ENCODE results near the gene MCC.

Gene MCC

GRCh38 chr5:112978836-112979235 lies 509.4 kb downstream of the MCC start:
- Mint-ChIP-seq H3K4me1 (peaks cover 36% of the 10 kb centered on the region), H3K27ac (peak overlapping the region; percentile 91), H3K9me3 (no peaks in the 10 kb centered on the region), H3K4me3 (peak overlapping the region; percentile 3), H3K27me3 (no peaks in the 10 kb centered on the region), H3K36me3 (peaks cover 17% of the 10 kb centered on the region)
- DNase-seq (ENCODE audit: low spot score in 2 of 2), result no peak
- no peak for ATAC-seq (ENCODE audit: low read depth)

- ATAC-seq (ENCODE audit: low read depth) (no peak), DNase-seq (ENCODE audit: low spot score in 2 of 2) (no peak)
- H3K4me1 Mint-ChIP-seq, result peaks cover 31% of the 10 kb centered on the region
- no peaks in the 10 kb centered on the region for H3K27me3 Mint-ChIP-seq
- peak overlapping the region; percentile 91 for H3K27ac Mint-ChIP-seq
- H3K36me3 Mint-ChIP-seq, result peaks cover 8% of the 10 kb centered on the region
- H3K9me3 Mint-ChIP-seq, result no peaks in the 10 kb centered on the region
- H3K4me3 Mint-ChIP-seq, result peak overlapping the region; percentile 96
These were observed 510.8 kb downstream of the MCC start for GRCh38 chr5:112977440-112977861.

GRCh38 chr5:112976432-112977309 lies 511.6 kb downstream of the MCC start, which contains the start of gene DCP2:
DCP2 (plus strand) TSS chr5:112976798; CDS start chr5:112976934, 136 bp downstream.
- Mint-ChIP-seq H3K27ac (peak within 1 kb of the TSS; percentile 91), H3K9me3 (no peaks in the 10 kb centered on the region), H3K27me3 (no peaks in the 10 kb centered on the region), H3K4me1 (peaks cover 27% of the 10 kb centered on the region), H3K36me3 (peaks cover 4% of the 10 kb centered on the region), H3K4me3 (peak within 1 kb of the TSS; percentile 96)
- ATAC-seq (ENCODE audit: low read depth), result peak; percentile 96
- DNase-seq (ENCODE audit: low spot score in 2 of 2), result peak; percentile 87 to 96

- Mint-ChIP-seq H3K27me3 (no peaks in the 10 kb centered on the region), H3K27ac (peak overlapping the region; percentile 91), H3K4me1 (peaks cover 26% of the 10 kb centered on the region), H3K4me3 (peak overlapping the region; percentile 96), H3K9me3 (no peaks in the 10 kb centered on the region), H3K36me3 (peaks cover 3% of the 10 kb centered on the region)
- ATAC-seq (ENCODE audit: low read depth), result peak; percentile 7
- DNase-seq (ENCODE audit: low spot score in 2 of 2), result no peak
These were observed 512.4 kb downstream of the MCC start for GRCh38 chr5:112975721-112976431.

- Mint-ChIP-seq H3K9me3 (no peaks in the 10 kb centered on the region), H3K4me3 (no peak overlapping the region), H3K27ac (no peak overlapping the region), H3K27me3 (no peaks in the 10 kb centered on the region), H3K36me3 (peaks cover 2% of the 10 kb centered on the region), H3K4me1 (peaks cover 24% of the 10 kb centered on the region)
- ATAC-seq (ENCODE audit: low read depth), result no peak
- DNase-seq (ENCODE audit: low spot score in 2 of 2), result no peak
These were observed 513.4 kb downstream of the MCC start for GRCh38 chr5:112974901-112975300.

GRCh38 chr5:112973904-112974303 lies 514.3 kb downstream of the MCC start:
- H3K4me1 Mint-ChIP-seq, result peaks cover 23% of the 10 kb centered on the region
- H3K36me3 Mint-ChIP-seq, result peaks cover 2% of the 10 kb centered on the region
- ATAC-seq (ENCODE audit: low read depth) (no peak), DNase-seq (ENCODE audit: low spot score in 2 of 2) (no peak)
- H3K9me3 Mint-ChIP-seq, result no peaks in the 10 kb centered on the region
- no peaks in the 10 kb centered on the region for H3K27me3 Mint-ChIP-seq
- H3K27ac Mint-ChIP-seq, result no peak overlapping the region
- H3K4me3 Mint-ChIP-seq, result no peak overlapping the region

GRCh38 chr5:112973036-112973435 lies 515.2 kb downstream of the MCC start:
- no peaks in the 10 kb centered on the region for H3K27me3 Mint-ChIP-seq
- DNase-seq (ENCODE audit: low spot score in 2 of 2), result no peak
- H3K4me3 Mint-ChIP-seq, result no peak overlapping the region
- H3K4me1 Mint-ChIP-seq, result peaks cover 20% of the 10 kb centered on the region
- no peak overlapping the region for H3K27ac Mint-ChIP-seq
- H3K9me3 Mint-ChIP-seq, result no peaks in the 10 kb centered on the region
- ATAC-seq (ENCODE audit: low read depth), result no peak
- peaks cover 2% of the 10 kb centered on the region for H3K36me3 Mint-ChIP-seq
